ENCODE results near the gene COMT. TPM values are rescaled to one million over a fixed set of nuclear protein-coding genes. Genes with fewer than 3 reads are reported as not detected.
"Not testable (repeated sequence)": the region's sequence is repeated elsewhere in the genome, so short reads cannot be mapped to it uniquely, and the experiment has no call there.

COMT gene
- total RNA-seq, 4 donors from 2014 or later, result 154 to 255 (median 223) TPM

- peaks cover 0 to 19% of the 10 kb centered on the region in 2 donors for H3K36me3 ChIP-seq
- no peak overlapping the region for H3K27ac ChIP-seq
- no peaks in the 10 kb centered on the region for H3K4me1 ChIP-seq
- H3K27me3 ChIP-seq, result no peaks in the 10 kb centered on the region
- no peak for ATAC-seq
- intact Hi-C loops (cut with DNase I; ENCODE audit: low total_unique reads), result no loop called here
- no peaks in the 10 kb centered on the region for H3K9me3 ChIP-seq
- TF ChIP-seq, protein P1, sequence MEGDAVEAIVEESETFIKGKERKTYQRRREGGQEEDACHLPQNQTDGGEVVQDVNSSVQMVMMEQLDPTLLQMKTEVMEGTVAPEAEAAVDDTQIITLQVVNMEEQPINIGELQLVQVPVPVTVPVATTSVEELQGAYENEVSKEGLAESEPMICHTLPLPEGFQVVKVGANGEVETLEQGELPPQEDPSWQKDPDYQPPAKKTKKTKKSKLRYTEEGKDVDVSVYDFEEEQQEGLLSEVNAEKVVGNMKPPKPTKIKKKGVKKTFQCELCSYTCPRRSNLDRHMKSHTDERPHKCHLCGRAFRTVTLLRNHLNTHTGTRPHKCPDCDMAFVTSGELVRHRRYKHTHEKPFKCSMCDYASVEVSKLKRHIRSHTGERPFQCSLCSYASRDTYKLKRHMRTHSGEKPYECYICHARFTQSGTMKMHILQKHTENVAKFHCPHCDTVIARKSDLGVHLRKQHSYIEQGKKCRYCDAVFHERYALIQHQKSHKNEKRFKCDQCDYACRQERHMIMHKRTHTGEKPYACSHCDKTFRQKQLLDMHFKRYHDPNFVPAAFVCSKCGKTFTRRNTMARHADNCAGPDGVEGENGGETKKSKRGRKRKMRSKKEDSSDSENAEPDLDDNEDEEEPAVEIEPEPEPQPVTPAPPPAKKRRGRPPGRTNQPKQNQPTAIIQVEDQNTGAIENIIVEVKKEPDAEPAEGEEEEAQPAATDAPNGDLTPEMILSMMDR (IDR thresholded peaks at IDR 0.05 in 4 of 5, conservative IDR thresholded peaks at IDR 0.05 in 1 of 5), result no peak
- TF ChIP-seq POLR2A (IDR thresholded peaks at IDR 0.05), result no peak
- H3K4me3 ChIP-seq, result no peak overlapping the region
- no peak for DNase-seq
- in situ Hi-C loops (cut with MboI; ENCODE audit: low sequenced_read_pairs in 4 of 4), result no loop called here
Observed at GRCh38 chr22:19921544-19922081, 20.0 kb upstream of the COMT start.

DNA sequence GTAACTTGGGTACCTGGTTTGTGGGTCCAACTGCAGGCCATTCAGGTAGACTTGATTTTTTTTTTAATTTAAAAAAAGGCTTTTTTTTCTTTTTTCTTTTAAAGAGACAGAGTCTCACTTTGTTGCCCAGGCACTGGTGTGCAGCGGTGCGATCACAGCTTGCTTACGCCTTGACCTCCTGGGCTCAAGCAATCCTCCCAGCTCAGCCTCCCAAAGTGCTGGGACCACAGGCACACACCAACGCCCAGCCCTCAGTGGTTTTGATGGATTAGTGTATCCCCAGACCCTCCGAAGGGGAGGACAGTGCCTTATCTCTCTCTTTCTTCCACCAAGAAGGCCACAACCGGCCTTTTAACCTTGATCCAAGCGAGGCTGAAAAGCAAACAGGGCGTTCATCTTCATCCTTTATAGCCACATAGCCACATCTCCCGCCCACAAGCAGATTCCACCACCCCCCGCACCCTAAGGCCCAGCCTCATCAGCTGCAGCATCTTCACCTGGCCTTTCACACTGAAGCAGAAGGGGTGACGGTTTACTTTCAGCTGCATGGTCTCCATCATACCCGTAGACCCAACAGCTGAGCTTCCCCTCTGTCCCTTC is 17.6 kb upstream of the COMT start:
- intact Hi-C loops (cut with DNase I; ENCODE audit: low total_unique reads), result no loop called here
- in situ Hi-C loops (cut with MboI; ENCODE audit: low sequenced_read_pairs in 4 of 4), result no loop called here
- Histone ChIP-seq H3K27me3 (no peaks in the 10 kb centered on the region), H3K9me3 (no peaks in the 10 kb centered on the region), H3K36me3 (no peaks in the 10 kb centered on the region), H3K27ac (no peak overlapping the region), H3K4me3 (no peak overlapping the region), H3K4me1 (no peaks in the 10 kb centered on the region)
- TF ChIP-seq, protein P1 (IDR thresholded peaks at IDR 0.05 in 4 of 5, conservative IDR thresholded peaks at IDR 0.05 in 1 of 5), result no peak
- no peak for TF ChIP-seq POLR2A (IDR thresholded peaks at IDR 0.05)
- no peak for ATAC-seq
- no peak for DNase-seq

GRCh38 chr22:19926028-19926427 is 15.5 kb upstream of the COMT start:
- ATAC-seq; H3K36me3 ChIP-seq; H3K27ac ChIP-seq; DNase-seq; H3K9me3 ChIP-seq; H3K4me3 ChIP-seq; in situ Hi-C loops (cut with MboI; ENCODE audit: low sequenced_read_pairs in 4 of 4); H3K4me1 ChIP-seq; intact Hi-C loops (cut with DNase I; ENCODE audit: low total_unique reads); H3K27me3 ChIP-seq: not testable (repeated sequence)

DNA sequence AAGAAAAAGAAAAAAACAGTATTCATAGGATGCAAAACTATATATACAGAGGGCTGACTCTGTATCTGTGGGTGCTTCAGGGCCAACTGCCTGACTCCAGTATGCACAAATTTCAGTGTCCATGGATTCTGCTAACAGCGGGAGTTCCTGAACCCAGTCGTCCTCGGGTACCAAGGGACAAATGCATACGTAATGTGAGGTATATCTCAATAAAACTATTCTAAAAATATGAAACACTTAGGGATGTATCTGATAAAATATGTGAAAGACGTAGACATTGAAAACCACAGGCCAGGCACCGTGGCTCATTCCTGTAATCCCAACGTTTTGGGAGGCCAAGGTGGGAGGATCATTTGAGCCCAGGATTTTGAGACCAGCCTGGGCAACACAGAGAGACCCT is 13.9 kb upstream of the COMT start:
- intact Hi-C loops (cut with DNase I; ENCODE audit: low total_unique reads), result no loop called here
- no peak for DNase-seq
- in situ Hi-C loops (cut with MboI; ENCODE audit: low sequenced_read_pairs in 4 of 4), result no loop called here

GRCh38 chr22:19928207-19928606 is 13.4 kb upstream of the COMT start:
- no peak overlapping the region for H3K4me3 ChIP-seq
- intact Hi-C loops (cut with DNase I; ENCODE audit: low total_unique reads), result no loop called here
- ATAC-seq (no peak), DNase-seq (no peak)
- H3K4me1 ChIP-seq, result peaks cover 0 to 7% of the 10 kb centered on the region in 2 donors
- H3K27me3 ChIP-seq, result no peaks in the 10 kb centered on the region
- H3K27ac ChIP-seq, result no peak overlapping the region
- H3K36me3 ChIP-seq, result no peaks in the 10 kb centered on the region
- in situ Hi-C loops (cut with MboI; ENCODE audit: low sequenced_read_pairs in 4 of 4), result no loop called here
- H3K9me3 ChIP-seq, result no peaks in the 10 kb centered on the region
- TF ChIP-seq, protein P1 (IDR thresholded peaks at IDR 0.05 in 4 of 5, conservative IDR thresholded peaks at IDR 0.05 in 1 of 5), result no peak
- TF ChIP-seq POLR2A (IDR thresholded peaks at IDR 0.05), result no peak

More for the DNA sequence above, 13.9 kb upstream of the COMT start:
- Histone ChIP-seq H3K4me3 (no peak overlapping the region), H3K36me3 (no peaks in the 10 kb centered on the region), H3K27ac (no peak overlapping the region), H3K9me3 (no peaks in the 10 kb centered on the region), H3K4me1 (peaks cover 0 to 6% of the 10 kb centered on the region in 2 donors), H3K27me3 (no peaks in the 10 kb centered on the region)
- TF ChIP-seq, protein P1 (IDR thresholded peaks at IDR 0.05 in 4 of 5, conservative IDR thresholded peaks at IDR 0.05 in 1 of 5), result no peak
- ATAC-seq, result no peak
